GM19238 (cell line): ENCODE results near the gene CLDN9.
A peak's percentile ranks its signal among the peaks of the same experiment; 100 is the strongest.

Experiments
- DNase-seq: peaks from one replicate; pipeline ENCODE4 v3.0.0; 2011; ENCODE audit warnings: low spot score; ENCODE audit not compliant: insufficient read length

The CLDN9 gene

DNA sequence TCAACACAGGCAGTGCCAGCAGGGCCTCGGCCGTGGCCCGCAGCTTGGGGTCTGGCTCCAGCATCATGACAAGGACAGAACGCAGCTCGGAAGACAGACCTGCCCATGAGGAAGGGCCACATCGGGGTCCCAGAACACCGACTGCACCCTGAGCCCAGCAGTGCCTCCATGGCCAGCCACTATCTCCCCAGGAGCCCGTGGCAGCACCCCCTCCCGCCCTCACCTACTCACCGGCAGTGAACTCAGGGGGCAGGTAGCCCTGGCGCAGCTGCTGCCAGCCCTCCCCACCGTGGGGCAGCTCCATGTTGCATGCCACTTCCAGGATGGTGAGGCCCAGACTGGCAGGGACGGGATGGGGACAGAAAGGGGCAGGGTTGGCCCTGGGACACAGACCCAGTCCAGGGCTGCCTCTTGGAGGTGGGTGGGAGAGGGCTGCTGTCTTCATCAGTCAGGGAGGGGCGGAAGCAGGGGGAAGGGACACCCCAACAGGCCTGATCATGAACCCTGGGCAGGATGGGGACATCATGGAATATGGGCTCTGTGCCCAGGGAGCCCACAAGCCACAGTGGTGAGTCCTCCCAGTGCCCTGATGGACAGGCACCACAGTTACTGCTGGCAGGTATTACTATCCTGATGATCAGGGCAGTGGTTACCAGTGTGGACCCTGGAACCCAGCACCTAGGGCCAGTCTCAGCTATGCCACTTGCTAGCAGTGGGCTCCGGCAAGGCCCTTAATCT is 38.2 kb upstream of the CLDN9 start:
- DNase-seq, result no peak

DNA sequence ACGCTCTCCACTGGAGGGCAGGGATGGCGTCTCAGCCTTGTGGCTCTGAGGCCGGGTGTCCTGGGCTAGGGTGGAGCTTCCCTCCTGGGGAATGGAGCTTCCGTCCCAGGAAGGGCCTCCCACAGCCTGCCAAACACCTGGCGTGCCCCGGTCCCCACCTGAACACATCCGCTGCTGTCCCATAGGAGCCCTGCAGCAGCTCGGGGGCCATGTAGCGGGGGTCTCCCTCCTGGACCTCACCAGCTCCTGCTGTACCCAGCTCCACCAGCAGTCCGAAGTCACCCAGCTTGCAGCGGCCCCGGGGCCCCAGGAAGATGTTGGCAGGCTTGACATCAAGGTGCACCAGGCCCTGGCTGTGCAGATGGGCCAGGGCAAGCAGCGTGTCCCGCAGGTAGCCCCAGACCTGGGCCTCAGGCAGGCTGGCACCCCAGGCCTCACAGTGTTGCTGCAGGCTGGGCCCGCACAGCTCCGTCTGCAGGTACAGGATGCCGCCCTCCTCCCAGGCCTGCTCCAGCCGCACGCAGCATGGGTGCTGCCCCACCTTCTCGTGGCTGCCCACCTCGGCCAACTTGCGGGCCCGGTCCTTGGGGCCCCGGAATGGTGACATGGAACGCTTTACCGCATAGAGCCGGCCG is 37.4 kb upstream of the CLDN9 start:
- no peak for DNase-seq

DNA sequence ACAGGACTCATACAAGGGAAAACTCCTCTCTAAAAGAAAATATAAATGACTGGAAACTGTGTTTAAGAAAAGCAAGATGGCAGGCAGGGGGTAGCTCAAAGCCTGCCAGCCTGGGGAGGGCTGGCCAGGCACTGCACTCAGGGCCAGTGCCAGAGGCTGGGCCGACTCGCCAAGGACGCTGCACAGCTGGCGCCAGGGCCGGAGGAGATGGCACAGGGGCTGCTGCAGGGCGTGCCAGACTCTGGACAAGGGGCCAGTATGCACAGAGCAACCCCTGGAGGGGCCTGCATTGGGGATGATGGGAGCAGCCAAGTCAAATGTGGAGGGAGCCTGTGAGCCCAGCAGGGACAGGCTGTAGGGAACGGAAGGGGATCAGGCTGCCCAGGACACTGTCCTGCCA is 36.5 kb upstream of the CLDN9 start:
- DNase-seq, result no peak

DNA sequence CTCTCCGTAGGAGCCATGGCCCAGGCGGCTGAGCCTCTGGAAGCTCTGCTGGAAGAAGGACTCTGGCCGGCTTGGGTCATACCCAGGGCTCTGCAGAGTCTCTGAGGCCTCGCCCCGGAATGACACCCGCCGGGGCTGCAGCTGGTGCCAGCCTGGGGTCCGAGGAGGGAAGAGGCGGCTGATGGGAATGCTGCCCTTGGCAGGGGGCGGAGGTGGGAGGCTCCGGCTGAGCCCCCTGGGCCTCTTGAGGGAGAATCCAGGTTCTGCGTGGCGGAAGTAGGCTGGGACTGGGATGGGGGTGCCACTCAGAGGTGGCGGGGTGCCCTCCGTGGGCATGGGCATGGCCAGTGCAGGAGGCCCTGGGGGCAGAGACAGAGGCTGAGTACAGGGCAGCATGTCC is 36.0 kb upstream of the CLDN9 start:
- DNase-seq, result no peak

DNA sequence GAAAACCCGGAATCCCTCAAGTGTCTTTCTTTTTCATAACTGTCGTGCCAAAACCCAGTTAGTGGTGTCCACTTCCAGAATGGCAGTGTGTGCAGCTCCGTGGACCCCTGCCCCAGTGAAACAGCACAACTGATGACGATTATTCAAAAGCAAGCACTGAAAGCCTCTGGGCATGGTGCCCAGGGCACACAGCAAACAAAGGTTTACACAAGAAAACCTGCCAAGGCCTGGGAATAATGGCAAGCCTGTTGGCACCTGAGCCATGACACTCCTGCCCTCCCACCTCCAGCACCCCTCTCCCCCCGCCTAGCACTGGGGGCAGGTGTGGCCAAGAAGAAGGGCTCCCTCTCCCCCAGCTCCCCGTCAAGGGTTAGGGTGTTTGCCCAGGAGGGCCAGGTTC is 35.3 kb upstream of the CLDN9 start:
- DNase-seq, result no peak

DNA sequence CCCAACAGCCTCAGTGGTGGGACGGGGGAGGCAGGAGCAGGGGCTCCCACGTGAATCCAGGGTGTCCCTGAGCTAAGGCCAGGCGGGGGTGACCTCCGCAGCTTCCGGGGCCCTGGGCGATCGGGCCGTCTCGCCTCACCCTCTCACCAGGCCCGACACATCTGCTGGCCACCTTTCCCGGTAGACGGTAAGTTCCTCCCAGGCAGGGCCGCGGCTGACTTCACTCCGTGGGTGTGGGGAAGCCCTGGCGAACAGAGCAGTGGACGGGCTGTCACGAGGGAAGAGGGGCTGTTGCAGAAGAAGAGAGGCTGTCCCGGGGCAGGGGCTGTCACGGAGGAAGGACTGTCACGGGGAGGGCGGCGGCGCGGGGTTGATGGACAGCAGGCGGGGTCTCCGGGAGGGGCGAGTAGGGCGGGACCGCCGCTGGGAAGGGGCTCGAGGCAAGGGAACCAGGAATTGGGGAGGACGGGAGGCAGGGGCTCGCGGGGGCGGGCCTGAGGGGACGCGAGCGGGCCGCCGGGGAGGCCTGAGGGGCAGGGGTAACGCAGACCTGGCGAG is 33.0 kb upstream of the CLDN9 start:
- DNase-seq, result no peak

DNA sequence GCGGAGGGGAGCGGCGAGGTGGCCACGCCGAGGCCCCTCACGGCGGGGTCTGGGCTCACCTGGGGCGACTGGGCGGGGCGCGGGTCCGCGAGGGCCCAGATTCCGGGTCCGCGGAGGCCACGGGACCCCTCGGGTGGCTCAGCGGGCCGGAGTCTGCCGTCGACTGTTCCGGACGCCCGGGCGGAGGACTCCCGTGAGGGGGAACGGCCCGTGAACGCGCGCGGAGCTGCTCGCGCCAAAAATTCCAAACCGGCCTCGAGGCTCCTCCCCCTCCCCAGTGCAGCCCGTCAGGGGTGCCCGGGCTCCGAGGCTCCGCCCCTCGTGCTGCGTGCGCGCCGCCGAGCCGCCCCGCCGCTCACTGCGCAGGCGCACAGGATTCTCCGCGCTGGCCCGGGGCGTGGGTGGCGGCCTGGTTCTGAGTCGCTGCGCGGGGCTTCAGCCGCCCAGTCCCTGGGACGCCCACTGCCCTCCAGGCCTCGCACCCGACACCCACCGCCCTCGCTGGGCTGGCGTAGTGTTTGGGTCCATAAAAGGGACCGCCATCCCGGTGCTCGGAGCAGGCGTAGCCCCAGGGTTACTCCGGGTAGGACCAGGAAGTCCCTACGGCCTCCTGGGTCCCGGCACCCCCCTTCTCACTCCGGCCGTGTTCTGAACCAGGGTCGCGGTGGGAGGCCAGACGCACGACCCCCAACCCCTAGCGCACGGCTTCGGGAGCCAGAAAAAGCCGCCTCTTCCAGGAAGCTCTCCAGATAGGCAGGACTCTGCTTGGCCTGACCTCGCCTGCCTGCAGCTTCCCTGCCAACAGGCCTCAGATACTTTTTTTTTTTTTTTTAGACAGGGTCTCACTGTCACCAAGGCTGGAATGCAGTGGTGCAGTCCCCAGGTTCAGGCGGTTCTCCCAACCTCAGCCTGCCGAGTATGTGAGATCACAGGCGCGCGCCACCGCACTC is 32.2 kb upstream of the CLDN9 start, which contains the start of gene PKMYT1:
PKMYT1 (minus strand) TSS at position 220 of the 950 bp plus-strand sequence. CDS start 789 bp downstream, outside the sequence.
- DNase-seq, result peak; percentile 100

DNA sequence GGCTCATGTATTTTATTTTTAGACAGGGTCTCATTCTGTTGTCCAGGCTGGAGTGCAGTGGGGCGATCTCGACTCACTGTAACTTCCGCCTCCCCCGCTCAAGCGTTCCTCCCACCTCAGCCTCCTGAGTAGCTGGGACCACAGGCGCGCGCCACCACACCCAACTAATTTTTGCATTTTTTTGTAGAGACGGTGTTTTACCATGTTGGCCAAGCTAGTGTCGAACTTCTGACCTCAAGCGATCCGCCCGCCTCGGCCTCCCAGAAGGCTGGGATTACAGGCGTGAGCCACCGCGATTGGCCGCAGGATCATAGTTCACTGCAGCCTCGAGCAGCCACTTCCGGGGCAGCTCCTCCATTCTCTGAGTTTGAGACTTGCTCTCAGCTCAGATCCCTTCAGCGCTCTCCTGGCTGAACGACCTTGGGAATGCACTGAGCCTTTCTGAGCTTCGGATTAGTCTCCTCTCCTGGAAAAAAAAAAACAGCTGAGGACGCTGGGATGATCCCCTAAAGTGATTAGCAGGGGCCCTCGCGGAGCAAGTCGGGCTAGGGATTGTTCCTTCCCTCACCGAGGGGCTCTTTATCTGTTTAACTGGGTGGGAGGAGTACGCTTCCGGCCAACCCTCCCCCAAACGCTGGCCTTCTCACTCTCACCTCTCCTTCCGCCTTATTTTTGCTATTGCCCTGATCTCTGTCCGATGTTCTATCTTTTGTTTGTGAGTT is 31.4 kb upstream of the CLDN9 start:
- DNase-seq, result no peak

DNA sequence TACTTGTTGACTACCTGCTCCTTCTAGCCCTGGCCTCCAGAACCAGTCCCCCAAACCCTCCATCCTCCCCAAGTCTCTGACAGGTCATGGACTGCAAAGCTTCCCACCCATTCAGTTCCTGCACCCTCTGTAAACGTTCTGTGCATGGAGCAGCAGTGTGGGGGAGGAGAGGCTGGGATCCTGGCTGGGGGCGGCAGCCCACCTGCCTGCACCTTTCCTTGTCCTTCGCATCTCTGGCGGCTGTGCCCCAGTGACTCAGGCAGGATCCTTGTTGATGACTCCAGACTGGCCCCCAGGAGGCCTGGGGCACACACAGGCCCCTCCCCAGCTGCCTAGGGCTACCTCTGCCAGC is 30.8 kb upstream of the CLDN9 start:
- DNase-seq, result no peak

DNA sequence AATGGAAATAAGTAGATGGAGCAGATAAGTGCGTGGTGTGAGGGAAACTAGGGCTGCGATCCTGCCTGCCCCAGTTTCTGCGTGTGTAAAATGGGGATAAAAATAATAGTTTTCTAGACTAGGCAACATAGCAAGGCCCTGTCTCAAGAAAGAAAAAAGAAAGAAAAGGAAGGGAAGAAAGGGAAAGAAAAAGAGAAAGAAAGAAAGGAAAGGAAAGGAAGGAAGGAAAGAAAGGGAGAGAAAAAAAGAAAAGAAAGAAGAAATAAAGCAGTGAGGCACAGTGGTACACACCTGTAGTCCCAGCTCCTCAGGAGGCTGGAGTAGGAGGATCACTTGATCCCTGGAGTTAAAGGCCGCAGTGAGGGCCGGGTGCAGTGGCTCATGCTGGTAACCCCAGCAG is 30.3 kb upstream of the CLDN9 start:
- DNase-seq, result no peak

DNA sequence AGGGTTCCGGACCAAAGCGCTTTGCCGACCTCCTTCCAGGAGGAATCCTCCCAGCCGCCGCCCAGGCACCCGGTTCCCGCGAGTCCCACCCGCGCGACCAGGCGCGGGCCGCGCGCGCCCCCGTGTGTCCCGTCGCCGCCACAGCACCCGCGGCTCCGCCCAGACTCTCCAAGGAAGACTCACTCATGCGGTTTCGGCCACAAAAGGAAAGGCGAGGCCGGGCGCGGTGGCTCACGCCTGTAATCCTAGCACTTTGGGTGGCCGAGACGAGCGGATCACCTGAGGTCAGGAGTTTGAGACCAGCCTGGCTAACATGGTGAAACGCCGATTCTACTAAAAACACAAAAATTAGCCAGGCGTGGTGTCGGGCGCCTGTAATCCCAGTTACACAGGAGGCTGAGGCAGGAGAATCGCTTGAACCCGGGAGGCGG is 29.0 kb upstream of the CLDN9 start:
- peak; percentile 90 for DNase-seq

DNA sequence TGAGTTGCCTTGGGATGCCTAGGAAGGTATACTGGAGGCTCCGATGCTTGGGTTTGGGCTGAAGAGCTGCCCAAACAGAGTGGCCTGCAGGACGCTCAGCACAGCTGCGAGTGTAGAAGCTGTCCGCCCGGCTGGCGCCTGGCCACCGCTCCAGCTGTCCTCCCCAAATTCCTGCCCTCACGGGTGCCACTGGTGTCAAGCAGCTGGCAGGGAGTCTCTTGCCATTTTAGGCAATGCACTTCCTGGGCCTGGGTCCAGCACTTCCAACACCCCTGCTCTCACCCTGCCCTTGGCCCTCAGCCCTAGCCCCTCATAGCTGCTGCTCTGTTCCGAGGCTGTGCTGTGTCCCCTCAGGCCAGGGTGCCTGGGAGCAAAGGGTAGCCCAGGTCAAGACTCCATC is 27.3 kb upstream of the CLDN9 start:
- no peak for DNase-seq

DNA sequence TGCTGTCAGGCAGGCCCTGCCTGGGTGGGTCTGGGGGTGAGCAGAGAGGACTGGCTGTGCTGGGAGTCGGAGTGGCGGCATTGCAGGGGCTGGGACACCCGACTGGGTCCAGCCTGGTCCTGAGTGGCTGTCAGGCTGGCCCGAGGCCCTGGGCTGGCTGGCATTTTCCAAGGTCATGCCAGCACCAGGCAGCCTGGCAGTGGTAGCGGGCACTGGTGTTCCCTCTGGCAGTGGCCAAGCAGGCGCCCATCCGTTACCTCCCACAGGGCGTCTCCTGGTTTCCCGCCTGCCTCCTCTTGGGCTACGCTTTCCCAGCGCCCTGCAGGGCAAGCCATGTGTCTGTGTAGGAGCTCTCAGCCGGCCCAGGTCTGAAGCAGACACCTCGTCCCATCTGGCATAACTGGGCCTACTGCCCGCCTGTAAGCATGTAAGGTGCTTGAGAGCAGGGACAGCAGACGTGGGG is 26.8 kb upstream of the CLDN9 start:
- DNase-seq, result no peak

DNA sequence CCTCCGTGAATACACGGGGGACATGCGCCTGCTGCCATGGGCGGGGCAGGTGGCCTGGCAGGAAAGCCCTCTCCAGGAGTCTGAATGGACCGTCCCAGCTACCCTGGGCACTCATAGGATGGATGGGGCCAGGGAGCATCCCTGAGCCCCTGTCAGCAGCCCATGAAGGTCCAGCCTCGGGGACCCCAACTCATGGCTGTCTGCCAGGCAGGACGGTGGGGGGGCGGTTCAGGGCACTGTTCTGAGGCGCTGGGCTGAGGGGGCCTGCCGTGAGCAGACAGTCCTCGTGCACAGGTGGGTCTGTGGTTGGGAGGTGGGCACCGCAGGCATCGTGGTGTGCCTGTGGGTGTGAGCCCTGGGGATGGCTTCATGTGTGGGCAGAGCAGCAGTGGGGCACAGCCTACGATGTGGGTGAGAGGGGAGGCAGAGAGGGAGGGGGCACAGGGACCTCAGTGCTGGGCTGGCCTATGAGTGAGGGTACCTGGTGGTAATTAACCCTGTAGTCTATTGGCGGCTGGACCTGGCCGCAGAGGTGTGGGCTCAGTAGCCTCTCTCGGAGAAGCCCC is 26.0 kb upstream of the CLDN9 start:
- no peak for DNase-seq

DNA sequence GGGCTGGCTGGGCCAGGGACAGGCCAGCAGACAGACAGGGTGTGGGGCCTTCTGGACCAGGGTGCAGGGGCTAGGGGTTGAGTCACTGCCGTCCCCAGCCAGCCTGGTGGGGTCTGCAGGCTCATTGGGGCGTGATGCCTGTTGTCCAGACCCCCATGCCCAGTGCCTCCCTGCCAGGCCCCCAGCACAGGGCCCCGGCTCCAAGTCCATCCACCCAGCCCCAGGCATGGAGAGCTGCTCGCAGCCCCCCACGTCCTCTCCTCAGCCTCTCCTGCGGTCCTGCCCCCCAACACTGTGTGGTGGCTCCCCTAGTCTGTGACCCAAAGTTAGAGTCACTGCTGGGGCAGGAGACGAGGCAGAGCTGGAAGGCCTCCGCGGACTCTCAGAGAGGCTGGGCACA is 25.4 kb upstream of the CLDN9 start:
- DNase-seq, result no peak

DNA sequence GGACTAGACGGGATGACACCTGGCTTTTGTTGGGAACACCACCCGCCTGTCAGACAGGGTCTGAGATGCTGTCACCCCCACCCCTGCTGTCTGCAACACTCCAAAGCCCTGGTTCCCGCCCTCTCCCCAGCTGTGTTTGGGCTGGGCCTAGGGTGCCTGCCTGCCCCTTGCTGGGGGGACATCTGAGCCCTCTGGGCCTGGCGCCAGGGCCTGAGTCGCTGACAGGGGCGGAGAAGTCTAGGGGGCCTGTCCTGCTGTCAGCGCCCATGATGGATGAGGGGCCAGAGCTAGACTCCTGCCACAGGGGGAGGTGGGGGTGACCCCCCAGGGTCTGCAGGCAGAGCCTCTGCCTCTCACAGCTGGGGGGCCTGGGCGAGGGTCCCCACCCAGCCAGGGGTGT is 24.9 kb upstream of the CLDN9 start:
- DNase-seq, result no peak

DNA sequence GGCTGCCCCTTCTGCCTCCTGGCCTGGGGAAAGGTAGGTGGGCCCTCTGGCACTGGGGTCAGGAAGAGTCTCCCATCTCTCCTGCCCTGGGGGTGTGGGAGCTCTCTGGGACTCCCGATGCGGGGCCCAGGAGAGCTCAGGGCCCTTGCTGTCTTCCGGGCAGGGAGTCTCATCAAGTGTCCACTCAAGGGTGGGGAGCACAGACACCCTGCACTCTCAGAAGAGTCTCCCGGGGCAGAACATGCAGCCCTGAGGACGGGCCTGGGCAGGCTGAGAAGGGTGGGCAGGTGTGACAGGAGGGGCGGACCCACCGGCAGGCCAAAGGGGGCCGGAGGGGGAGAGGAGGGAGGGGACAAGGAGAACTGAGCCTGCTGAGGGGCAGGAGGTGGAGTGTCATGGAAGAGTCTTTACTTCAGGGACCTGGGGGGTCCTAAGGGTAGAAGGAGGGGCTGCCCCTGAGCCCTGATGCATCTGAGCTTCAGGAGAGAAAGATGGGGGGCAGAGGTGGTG is 24.1 kb upstream of the CLDN9 start:
- DNase-seq, result no peak

DNA sequence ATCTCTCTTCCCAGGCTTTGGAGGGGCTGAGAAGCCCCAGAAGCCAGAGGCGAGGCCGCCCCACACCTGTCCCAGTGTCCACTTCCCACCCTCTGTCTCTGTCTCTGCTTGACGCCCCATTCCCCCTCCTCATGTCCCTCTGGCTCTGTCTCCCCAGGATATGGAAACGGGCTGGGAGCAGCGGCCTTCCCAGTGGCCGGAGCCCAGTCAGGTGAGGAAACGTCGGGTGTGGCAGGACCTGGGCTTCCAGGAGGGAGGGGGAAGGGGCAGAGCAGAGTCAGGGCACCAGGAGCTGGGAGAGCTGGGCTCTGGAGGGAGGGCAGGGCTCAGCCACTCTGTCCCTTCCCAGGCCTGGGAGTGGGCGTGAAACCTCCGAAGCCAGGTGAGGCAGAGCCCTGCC is 21.8 kb upstream of the CLDN9 start:
- DNase-seq, result no peak

DNA sequence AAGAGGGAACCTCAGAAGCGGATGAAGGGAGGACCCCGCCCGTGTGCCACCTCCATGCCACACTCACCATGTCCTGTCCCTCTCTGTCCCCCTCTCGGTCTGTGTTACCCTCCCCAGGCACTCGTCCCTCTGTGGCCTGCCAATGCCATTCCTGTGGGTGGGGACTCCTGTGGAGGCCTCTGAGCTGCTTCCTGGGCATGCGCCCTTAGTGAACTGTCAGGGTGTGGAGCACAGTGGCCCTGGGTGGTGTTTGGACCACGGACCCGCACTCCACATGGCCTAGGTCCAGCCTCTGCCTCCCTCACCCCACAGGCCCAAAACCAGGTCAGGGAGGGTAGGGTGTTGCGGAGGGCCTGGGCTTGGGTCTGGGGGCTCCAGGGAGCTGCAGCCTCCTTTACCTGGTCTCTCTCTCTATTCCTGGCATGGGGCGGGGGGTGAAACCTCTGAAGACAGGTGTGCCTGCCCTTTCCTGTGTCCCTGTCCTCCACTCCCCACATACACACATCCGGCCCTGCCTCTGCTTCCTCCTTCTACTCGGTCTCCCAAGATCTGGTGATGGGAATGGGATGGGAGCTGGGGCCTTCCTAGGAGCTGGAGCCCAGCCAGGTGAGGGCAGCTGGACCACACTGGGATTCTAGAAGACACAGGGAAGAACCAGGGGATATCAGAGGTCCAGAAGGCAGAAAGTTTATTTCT is 21.0 kb upstream of the CLDN9 start:
- no peak for DNase-seq
